ENCODE results near the gene FGD2. TPM values are rescaled to one million over a fixed set of nuclear protein-coding genes. Genes with fewer than 3 reads are reported as not detected.

Gene FGD2
- total and polyA plus RNA-seq, 2 of the 4 experiments (the other 2 are of a cell fraction), result 0.07 TPM; not detected in 1

- Histone ChIP-seq H4K5ac (ENCODE audit: low read depth, low read length) (no peak overlapping the region), H3K4me2 (ENCODE audit: low read depth, low read length) (no peak overlapping the region), H3K36me3 (ENCODE audit: control insufficient read depth, insufficient read depth, low read length) (no peaks in the 10 kb centered on the region), H2AK5ac (ENCODE audit: low read depth, low read length) (no peak overlapping the region), H2AK9ac (replicated peaks; ENCODE audit: low read depth, low read length, poor library complexity) (no peak overlapping the region), H3K14ac (replicated peaks; ENCODE audit: low read depth, low read length) (no peak overlapping the region), H3K27ac (ENCODE audit: insufficient read depth, low read length) (no peak overlapping the region), H4K91ac (ENCODE audit: insufficient read depth, low read depth, low read length) (no peak overlapping the region), H4K20me1 (ENCODE audit: insufficient read depth, low read length) (no peaks in the 10 kb centered on the region), H3K27me3 (ENCODE audit: control insufficient read depth, insufficient read depth, low read length) (peaks cover 40% of the 10 kb centered on the region), H2AFZ (replicated peaks; ENCODE audit: low read length, poor library complexity) (no peak overlapping the region), H3K9me1 (ENCODE audit: insufficient read depth, low read length) (no peaks in the 10 kb centered on the region), H3K4me3 (ENCODE audit: insufficient read depth, low read depth, low read length) (no peak overlapping the region), H3K79me1 (ENCODE audit: low read depth in 1 of 2, low read length in 2 of 2) (no peaks in the 10 kb centered on the region), H3K4me1 (ENCODE audit: control insufficient read depth, insufficient read depth, low read length) (no peaks in the 10 kb centered on the region), H2BK5ac (ENCODE audit: low read depth, low read length, poor library complexity, severe bottlenecking) (no peak overlapping the region), H2BK20ac (ENCODE audit: low read depth, low read length) (no peak overlapping the region), H3K18ac (ENCODE audit: low read depth, low read length) (no peak overlapping the region), H3K4ac (ENCODE audit: low read depth, low read length) (no peak overlapping the region), H3K9me3 (ENCODE audit: control insufficient read depth, insufficient read depth, low read length) (no peaks in the 10 kb centered on the region), H3K23ac (ENCODE audit: low read depth, low read length) (no peak overlapping the region), H3K56ac (ENCODE audit: extremely low read depth, insufficient read depth, low read length) (no peak overlapping the region), H4K8ac (ENCODE audit: low read depth in 2 of 2, low read length in 2 of 2) (no peak overlapping the region), H2BK15ac (ENCODE audit: low read depth, low read length) (no peak overlapping the region), H2BK120ac (ENCODE audit: low read depth, low read length) (no peak overlapping the region), H3K9ac (ENCODE audit: low read depth, low read length) (no peak overlapping the region)
- WGBS, 2 experiments (ENCODE audit: extremely low coverage in 2 of 2, insufficient read length in 1 of 2), result no CpG with 5 or more reads among the region's 4 CpGs
- ChIA-PET CTCF (no interaction called here), POLR2A (ENCODE audit: unreplicated experiment) (no interaction called here)
- DNase-seq (no peak), ATAC-seq (ENCODE audit: low read depth) (no peak)
- TF ChIP-seq MXI1 (IDR thresholded peaks at IDR 0.05; ENCODE audit: borderline replicate concordance, low read depth, low read length), result no peak
- no peak for TF ChIP-seq FOS (IDR thresholded peaks at IDR 0.05; ENCODE audit: low read depth, low read length)
- TF ChIP-seq NFE2L2 (IDR thresholded peaks at IDR 0.05; ENCODE audit: low read depth, low read length), result no peak
- no peak for TF ChIP-seq RFX5 (IDR thresholded peaks at IDR 0.05; ENCODE audit: low read depth, low read length)
- intact Hi-C loops (cut with micrococcal nuclease) (no loop called here), in situ Hi-C loops (cut with MboI; ENCODE audit: low sequenced_read_pairs) (no loop called here), dilution Hi-C loops (cut with HindIII; ENCODE audit: low sequenced_read_pairs, unreplicated experiment) (no loop called here)
- no TSS peak for BruUV-seq (replicated peaks)
These were observed 5.7 kb upstream of the FGD2 start for GRCh38 chr6:36999751-37000125.
